Muscle layer of colon (tissue), 2 donors: ENCODE results near the gene CSGALNACT2.
A peak's percentile ranks its signal among the peaks of the same experiment; 100 is the strongest.

Experiments
- H3K27ac ChIP-seq: one replicate; pipeline ENCODE4 v1.7.0; 2013; ENCODE audit warnings: low read depth, mild to moderate bottlenecking, low read length, moderate library complexity
- H3K27me3 ChIP-seq, 2 donors: one replicate each; pipeline ENCODE4 v1.7.0; 2013; ENCODE audit warnings: low read length in 2 of 2, mild to moderate bottlenecking in 2 of 2; ENCODE audit not compliant: insufficient read depth in 2 of 2, control insufficient read depth in 1 of 2
- H3K36me3 ChIP-seq: one replicate; pipeline ENCODE4 v1.7.0; 2013; ENCODE audit warnings: mild to moderate bottlenecking, low read length; ENCODE audit not compliant: insufficient read depth
- H3K4me1 ChIP-seq: one replicate; pipeline ENCODE4 v1.7.0; 2013; ENCODE audit warnings: mild to moderate bottlenecking, low read length; ENCODE audit not compliant: insufficient read depth
- H3K4me3 ChIP-seq, 2 donors: one replicate each; pipeline ENCODE4 v1.7.0; 2013; ENCODE audit warnings: low read length in 2 of 2, low read depth in 1 of 2, mild to moderate bottlenecking in 1 of 2, moderate library complexity in 1 of 2
- H3K9ac ChIP-seq: one replicate; pipeline ENCODE4 v1.7.0; 2013; ENCODE audit warnings: low read length
- H3K9me3 ChIP-seq: one replicate; pipeline ENCODE4 v1.7.0; 2013; ENCODE audit warnings: mild to moderate bottlenecking, low read length
- donor health status: abdominal sarcoma.
- donor health status: Adenocarcinoma of cecum.

The CSGALNACT2 gene

DNA sequence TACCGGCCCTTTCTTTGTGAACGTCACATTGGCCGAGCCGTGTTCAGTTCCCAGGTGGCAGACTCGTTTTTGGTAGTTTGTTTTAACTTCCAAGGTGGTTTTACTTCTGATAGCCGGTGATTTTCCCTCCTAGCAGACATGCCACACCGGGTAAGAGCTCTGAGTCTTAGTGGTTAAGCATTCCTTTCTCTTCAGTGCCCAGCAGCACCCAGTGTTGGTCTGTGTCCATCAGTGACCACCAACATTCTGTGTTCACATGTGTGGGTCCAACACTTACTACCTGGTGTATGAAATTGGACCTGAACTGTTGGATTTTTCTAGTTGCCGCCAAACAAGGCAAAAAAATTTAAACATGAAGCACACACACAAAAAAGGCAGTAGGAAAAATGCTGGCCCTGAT, 9.9 kb upstream of the CSGALNACT2 start:
- Histone ChIP-seq H3K9ac (no peak overlapping the region), H3K27ac (no peak overlapping the region), H3K9me3 (no peaks in the 10 kb centered on the region), H3K27me3 (no peaks in the 10 kb centered on the region), H3K36me3 (no peaks in the 10 kb centered on the region), H3K4me1 (no peaks in the 10 kb centered on the region), H3K4me3 (no peak overlapping the region)

DNA sequence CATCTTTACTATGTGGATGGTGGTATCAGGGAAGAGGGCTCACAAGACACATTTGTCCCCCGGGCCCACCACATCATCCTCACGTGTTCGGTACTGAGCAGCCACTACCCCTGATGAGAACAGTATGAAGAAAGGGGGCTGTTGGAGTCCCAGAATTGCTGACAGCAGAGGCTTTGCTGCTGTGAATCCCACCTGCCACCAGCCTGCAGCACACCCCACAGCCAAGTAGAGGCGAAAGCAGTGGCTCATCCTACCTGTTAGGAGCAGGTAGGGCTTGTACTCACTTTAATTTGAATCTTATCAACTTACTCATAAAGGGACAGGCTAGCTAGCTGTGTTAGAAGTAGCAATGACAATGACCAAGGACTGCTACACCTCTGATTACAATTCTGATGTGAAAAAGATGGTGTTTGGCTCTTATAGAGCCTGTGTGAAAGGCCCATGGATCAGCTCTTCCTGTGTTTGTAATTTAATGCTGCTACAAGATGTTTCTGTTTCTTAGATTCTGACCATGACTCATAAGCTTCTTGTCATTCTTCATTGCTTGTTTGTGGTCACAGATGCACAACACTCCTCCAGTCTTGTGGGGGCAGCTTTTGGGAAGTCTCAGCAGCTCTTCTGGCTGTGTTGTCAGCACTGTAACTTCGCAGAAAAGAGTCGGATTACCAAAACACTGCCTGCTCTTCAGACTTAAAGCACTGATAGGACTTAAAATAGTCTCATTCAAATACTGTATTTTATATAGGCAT, 9.1 kb upstream of the CSGALNACT2 start:
- Histone ChIP-seq H3K9me3 (no peaks in the 10 kb centered on the region), H3K4me3 (no peak overlapping the region), H3K36me3 (no peaks in the 10 kb centered on the region), H3K4me1 (no peaks in the 10 kb centered on the region), H3K27ac (no peak overlapping the region), H3K9ac (no peak overlapping the region), H3K27me3 (no peaks in the 10 kb centered on the region)

DNA sequence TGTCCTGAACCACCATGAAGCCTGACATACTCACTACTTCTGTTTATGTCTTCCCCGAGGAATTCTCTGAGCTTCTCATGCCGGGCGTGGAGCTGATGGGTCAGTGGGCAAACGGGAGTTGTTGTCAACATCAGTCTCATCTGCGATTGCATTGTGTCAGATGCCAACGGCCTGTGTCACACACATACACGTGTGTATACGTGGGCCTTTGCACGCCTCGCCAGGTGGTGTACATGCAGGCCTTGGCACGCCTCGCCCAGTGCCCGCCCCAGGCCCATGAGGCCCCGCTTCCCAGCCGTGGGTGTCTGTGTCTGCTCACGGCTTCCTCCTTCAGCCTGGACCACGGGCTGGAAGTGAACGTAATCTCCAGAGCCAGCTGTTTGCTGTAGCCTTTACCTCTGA, 7.5 kb upstream of the CSGALNACT2 start:
- H3K4me3 ChIP-seq = no peak overlapping the region
- no peaks in the 10 kb centered on the region for H3K9me3 ChIP-seq
- no peak overlapping the region for H3K27ac ChIP-seq
- H3K4me1 ChIP-seq = no peaks in the 10 kb centered on the region
- H3K27me3 ChIP-seq = no peaks in the 10 kb centered on the region
- no peak overlapping the region for H3K9ac ChIP-seq
- no peaks in the 10 kb centered on the region for H3K36me3 ChIP-seq

DNA sequence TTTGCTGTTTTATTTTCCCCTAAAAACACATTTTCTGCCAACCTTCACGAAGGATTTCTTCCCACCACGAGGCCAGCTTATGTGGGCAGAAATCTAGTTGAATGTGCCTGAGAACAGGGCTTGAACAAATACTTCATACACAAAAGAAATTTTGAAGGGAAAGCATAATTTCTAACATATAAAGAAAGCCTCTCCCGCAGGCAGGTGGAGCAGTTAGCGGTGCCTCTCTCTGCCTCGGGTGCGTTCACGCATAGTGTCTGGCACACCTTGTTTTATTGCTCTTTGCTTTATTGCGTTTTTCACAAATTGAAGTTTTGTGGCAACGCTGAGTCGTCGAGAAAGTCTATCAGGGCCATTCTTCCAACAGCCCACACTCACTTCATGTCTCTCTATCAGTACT, 7.0 kb upstream of the CSGALNACT2 start:
- Histone ChIP-seq H3K27ac (no peak overlapping the region), H3K4me3 (no peak overlapping the region), H3K36me3 (no peaks in the 10 kb centered on the region), H3K27me3 (no peaks in the 10 kb centered on the region), H3K9me3 (no peaks in the 10 kb centered on the region), H3K4me1 (no peaks in the 10 kb centered on the region), H3K9ac (no peak overlapping the region)

DNA sequence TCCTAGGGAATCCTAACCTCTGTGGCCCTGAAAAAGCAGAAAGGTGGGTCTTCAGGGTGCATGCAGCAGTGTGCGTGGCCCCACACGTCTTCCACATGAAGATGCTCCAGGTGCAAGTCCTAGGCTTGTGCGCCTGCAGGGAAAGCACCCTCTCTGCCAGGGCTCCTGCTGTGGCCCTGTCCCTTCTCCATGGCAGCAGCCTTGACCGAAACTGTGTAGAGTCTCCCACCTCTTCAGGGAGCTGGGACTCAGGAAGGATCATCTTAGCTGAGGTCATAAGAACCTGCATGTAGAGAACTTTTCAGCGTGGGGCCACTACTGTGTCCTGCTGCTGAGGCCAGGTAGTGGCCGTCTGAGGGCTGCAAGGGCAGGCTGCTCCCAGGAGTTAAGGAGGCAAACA, 6.3 kb upstream of the CSGALNACT2 start:
- Histone ChIP-seq H3K36me3 (no peaks in the 10 kb centered on the region), H3K4me1 (no peaks in the 10 kb centered on the region), H3K27ac (no peak overlapping the region), H3K9me3 (no peaks in the 10 kb centered on the region), H3K9ac (no peak overlapping the region), H3K27me3 (no peaks in the 10 kb centered on the region), H3K4me3 (no peak overlapping the region)

DNA sequence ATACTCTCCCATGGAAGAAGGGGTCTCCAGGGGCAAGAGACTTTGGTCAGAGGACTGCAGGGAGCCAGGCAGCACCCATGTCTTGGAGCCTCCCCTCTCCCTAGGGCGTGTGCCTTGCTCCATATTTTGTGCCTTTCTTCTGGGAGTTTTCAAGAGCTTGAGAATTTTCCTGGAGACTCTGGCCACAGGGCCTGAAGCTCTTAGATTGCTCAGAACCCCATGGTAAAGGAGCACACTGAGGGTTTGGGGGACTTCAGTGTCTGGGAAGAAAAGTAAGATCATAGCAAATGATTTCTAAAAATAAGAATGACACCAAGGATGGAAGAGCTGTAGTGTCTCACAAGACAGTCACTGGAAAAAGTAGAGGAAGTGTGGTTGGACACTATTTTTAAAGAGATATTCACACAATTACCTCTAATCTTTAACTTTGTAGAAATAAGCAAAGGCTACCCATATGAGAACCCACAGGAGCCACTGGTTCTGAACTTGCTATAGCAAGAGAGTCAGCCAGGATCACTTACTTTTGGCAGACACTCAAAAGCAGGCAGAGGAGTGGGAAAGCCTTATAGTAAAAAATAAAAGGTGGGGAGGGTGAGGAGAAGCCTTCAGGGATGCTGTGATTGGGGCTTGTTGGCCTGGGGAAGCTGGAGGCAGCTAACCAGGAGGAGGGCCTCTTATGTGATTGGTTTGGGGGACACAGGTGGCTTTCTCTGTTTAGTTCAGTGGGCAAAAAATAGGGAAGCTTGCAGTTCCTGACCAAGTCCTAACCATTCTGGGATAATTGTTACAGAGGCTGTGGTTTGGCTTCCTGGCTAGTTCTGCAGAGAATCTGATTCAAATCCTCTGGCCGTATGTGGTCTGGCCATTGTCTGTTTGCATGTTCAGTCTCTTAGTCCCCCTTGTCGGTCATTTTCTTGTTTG, 5.1 kb upstream of the CSGALNACT2 start:
- H3K9ac ChIP-seq = no peak overlapping the region
- H3K27me3 ChIP-seq = no peaks in the 10 kb centered on the region
- no peak overlapping the region for H3K4me3 ChIP-seq
- H3K36me3 ChIP-seq = no peaks in the 10 kb centered on the region
- no peaks in the 10 kb centered on the region for H3K4me1 ChIP-seq
- H3K27ac ChIP-seq = no peak overlapping the region
- no peaks in the 10 kb centered on the region for H3K9me3 ChIP-seq

DNA sequence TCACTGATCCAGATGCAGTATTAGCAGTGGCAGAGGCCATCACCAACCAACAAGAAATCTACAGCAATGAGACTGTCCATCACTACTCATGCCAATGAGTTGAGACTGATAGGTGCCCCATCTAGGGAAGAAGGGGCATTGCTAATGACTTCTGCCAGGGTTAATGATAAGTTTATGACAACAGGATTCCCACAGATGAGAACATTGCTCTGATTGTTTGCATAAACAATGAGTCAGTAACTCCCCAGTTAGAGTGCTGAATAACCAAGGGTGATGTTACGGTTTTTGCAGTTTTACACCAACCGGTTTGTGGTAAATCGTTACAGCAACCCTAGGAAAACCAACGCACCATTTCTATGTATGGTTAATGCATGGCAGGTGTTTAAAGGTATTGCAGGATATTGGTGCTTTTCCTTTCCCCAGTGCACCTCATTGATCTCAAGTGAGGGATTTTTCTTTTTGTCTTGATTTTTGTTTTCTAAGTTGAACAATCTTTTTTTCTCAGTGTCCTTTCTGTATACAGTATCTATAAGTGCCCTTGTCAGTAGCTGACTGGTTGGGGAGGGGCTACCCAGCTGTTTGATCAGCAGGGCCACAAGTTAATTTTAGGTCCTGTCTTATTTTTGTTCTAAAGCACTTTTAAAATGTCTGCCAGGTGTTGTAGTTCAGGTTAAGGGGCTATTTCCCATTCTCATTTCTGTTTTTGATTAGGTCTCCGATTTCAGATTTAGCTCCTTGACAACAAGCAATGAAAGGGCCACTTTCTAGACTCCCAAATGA, 3.9 kb upstream of the CSGALNACT2 start:
- Histone ChIP-seq H3K4me3 (no peak overlapping the region), H3K9ac (no peak overlapping the region), H3K4me1 (no peaks in the 10 kb centered on the region), H3K27me3 (no peaks in the 10 kb centered on the region), H3K9me3 (no peaks in the 10 kb centered on the region), H3K36me3 (no peaks in the 10 kb centered on the region), H3K27ac (no peak overlapping the region)

DNA sequence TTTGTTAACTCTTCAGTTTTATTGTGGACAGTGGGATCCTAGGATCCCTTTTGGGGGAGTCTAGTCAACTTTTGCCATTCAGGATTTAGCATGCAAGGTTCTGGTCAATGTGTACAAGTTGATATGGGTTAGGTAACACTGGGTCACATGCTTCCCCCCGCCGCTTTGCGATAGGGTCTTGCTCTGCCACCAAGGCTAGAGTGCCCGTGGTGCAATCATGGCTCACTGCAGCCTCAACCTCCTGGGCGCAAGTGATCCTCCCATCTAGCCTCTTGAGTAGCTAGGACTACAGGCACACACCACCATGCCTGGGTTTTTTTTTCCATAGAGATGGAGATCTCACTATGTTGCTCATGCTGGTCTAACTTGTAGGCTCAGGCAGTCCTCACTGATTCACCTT, 3.2 kb upstream of the CSGALNACT2 start:
- H3K36me3 ChIP-seq = no peaks in the 10 kb centered on the region
- no peaks in the 10 kb centered on the region for H3K27me3 ChIP-seq
- H3K4me3 ChIP-seq = no peak overlapping the region
- peaks cover 4% of the 10 kb centered on the region for H3K4me1 ChIP-seq
- no peak overlapping the region for H3K9ac ChIP-seq
- H3K27ac ChIP-seq = no peak overlapping the region
- no peaks in the 10 kb centered on the region for H3K9me3 ChIP-seq

DNA sequence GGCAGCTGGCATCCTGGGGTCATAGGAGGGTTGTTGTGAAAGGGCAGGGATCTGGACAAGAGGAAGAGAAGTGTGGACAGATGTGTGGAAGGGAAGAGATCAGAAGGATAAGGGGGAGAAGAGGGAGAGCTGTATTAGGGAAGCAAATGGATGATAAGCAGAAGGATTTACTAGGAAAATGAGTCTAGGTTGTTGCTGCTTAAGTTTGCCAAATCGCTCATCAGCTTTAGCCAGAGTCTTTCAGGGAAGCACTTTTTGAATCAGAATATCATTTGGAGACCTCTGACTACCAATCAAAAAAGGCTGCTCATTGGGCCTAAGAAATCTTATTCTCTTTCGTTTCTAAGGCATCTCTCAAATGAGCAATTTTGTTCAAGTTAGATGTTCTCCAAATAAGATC, 2.6 kb upstream of the CSGALNACT2 start:
- Histone ChIP-seq H3K4me3 (no peak overlapping the region), H3K27ac (no peak overlapping the region), H3K36me3 (no peaks in the 10 kb centered on the region), H3K4me1 (peaks cover 4% of the 10 kb centered on the region), H3K9ac (no peak overlapping the region), H3K27me3 (no peaks in the 10 kb centered on the region), H3K9me3 (no peaks in the 10 kb centered on the region)

DNA sequence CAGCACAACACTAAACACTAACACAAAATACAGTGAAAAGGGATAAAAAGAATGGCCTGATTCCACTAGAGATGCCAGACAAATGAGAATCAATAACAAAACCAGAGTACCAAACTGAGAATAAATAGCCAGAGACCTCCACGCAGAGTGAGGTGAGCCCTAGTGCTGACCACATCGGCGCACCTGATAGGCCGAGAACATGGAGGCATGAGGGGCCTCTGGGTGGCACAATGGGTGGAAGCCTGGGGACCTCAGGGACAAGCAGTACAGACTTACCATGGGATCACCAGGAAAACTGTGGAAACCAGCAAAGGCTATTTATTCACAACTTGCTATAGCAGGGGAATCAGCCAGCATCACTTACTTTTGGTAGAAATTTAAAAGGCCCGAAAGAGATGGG, 1.8 kb upstream of the CSGALNACT2 start:
- peaks cover 4% of the 10 kb centered on the region for H3K4me1 ChIP-seq
- no peaks in the 10 kb centered on the region for H3K27me3 ChIP-seq
- H3K36me3 ChIP-seq = no peaks in the 10 kb centered on the region
- no peaks in the 10 kb centered on the region for H3K9me3 ChIP-seq
- H3K27ac ChIP-seq = no peak overlapping the region
- H3K9ac ChIP-seq = no peak overlapping the region
- no peak overlapping the region for H3K4me3 ChIP-seq

DNA sequence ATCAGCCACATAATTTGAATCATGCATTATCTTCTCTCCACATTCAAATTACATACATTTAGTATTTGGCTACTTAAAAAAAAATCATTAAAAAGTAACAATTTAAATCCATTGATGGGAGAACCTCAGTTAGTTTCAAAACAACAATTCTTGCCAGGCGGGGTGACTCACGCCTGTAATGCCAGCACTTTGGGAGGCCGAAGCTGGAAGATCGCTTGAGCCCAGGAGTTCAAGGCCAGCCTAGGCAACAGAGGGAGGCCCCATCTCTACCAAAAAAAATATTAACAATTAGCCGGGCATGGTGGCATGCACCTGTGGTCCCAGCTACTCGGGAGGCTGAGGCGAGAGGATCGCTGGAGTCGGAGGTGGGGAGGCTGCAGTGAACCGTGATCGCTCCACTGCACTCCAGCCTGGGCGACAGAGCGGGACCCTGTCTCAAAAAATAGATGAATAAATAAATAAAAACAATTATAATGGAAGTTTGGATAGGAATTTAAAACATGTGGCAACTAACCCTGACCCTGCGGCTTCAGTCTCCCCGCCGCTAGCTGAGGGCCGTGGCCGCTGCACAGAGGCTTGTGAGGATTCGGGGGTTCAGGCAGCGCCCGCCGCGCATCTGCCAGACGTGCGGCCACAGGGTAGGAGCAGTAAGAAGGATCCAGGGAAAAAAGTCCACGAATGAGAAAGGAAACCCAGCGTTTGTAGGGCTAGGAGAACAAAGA, 1.1 kb upstream of the CSGALNACT2 start:
- Histone ChIP-seq H3K4me1 (peaks cover 4% of the 10 kb centered on the region), H3K4me3 (peak overlapping the region; percentile 76 to 82), H3K27ac (peak overlapping the region; percentile 94), H3K9me3 (no peaks in the 10 kb centered on the region), H3K36me3 (no peaks in the 10 kb centered on the region), H3K9ac (peak overlapping the region; percentile 75), H3K27me3 (no peaks in the 10 kb centered on the region)
